Epithelial cell of esophagus (primary cell): ENCODE data around the gene AMBRA1.

Experiments used
- DNase-seq: peaks from one replicate; pipeline ENCODE4 v3.0.0; 2010; ENCODE audit warnings: low read depth
- H3K4me3 ChIP-seq: 2 replicates; pipeline ENCODE4 v1.5.1; 2011; ENCODE audit warnings: mild to moderate bottlenecking, low read length, control low read depth
- CTCF ChIP-seq: IDR thresholded peaks from 2 replicates; pipeline ENCODE4 v1.5.1; 2011; ENCODE audit warnings: low read depth, mild to moderate bottlenecking, low read length, control low read depth, inconsistent platforms; ENCODE audit not compliant: insufficient read depth; ENCODE audit errors: missing control alignments

Gene AMBRA1

GRCh38 chr11:46630237-46630636 is 36.4 kb upstream of the AMBRA1 start:
- no peak for DNase-seq
- TF ChIP-seq CTCF, result no peak
- H3K4me3 ChIP-seq, result no peak overlapping the region

GRCh38 chr11:46628961-46629360 is 35.1 kb upstream of the AMBRA1 start:
- no peak overlapping the region for H3K4me3 ChIP-seq
- TF ChIP-seq CTCF, result no peak
- DNase-seq, result no peak

GRCh38 chr11:46625406-46625805 is 31.6 kb upstream of the AMBRA1 start:
- DNase-seq, result peak; percentile 9
- no peak overlapping the region for H3K4me3 ChIP-seq
- no peak for TF ChIP-seq CTCF

GRCh38 chr11:46618837-46619236 is 25.0 kb upstream of the AMBRA1 start:
- H3K4me3 ChIP-seq, result peak overlapping the region; percentile 97
- no peak for DNase-seq
- no peak for TF ChIP-seq CTCF

- H3K4me3 ChIP-seq, result peak overlapping the region; percentile 97
- DNase-seq, result no peak
- no peak for TF ChIP-seq CTCF
Measured at GRCh38 chr11:46617972-46618314, 24.1 kb upstream of the AMBRA1 start.

- TF ChIP-seq CTCF, result peak; percentile 75
- peak; percentile 93 for DNase-seq
- H3K4me3 ChIP-seq, result peak within 1 kb of the TSS; percentile 97
Measured at GRCh38 chr11:46617134-46617971, 23.5 kb upstream of the AMBRA1 start, which contains the start of the genes ATG13 and HARBI1. TSS of gene ATG13 (plus strand) at chr11:46617553. CDS start at chr11:46644292, 26,739 bp downstream. TSS of gene HARBI1 (minus strand) at chr11:46617227. CDS start at chr11:46616237, 990 bp downstream.
